SIG-M5 treated with dmso at 0.1 percent for 504 hours (cell line): ENCODE results near the gene MRPS22.
"Not testable (repeated sequence)": the region's sequence is repeated elsewhere in the genome, so short reads cannot be mapped to it uniquely, and the experiment has no call there.

Experiments
- DNase-seq: peaks from one replicate; lab custom pipeline; 2025; ENCODE audit not compliant: unreplicated experiment; lab: John Stamatoyannopoulos, UW

MRPS22 gene

GRCh38 chr3:139334675-139335074 is 9.1 kb upstream of the MRPS22 start:
- not testable (repeated sequence) for DNase-seq

- DNase-seq: no peak
These were observed 5.4 kb upstream of the MRPS22 start for GRCh38 chr3:139338405-139338804.

GRCh38 chr3:139339219-139339906 is 4.5 kb upstream of the MRPS22 start:
- peak; percentile 53 for DNase-seq

GRCh38 chr3:139340784-139341183 is 3.0 kb upstream of the MRPS22 start:
- DNase-seq: no peak

GRCh38 chr3:139342054-139342453 is 1.8 kb upstream of the MRPS22 start:
- no peak for DNase-seq

GRCh38 chr3:139346771-139347170 is 3.0 kb downstream of the MRPS22 start:
- no peak for DNase-seq

GRCh38 chr3:139353920-139354556 is 10.2 kb downstream of the MRPS22 start:
- peak; percentile 72 for DNase-seq

- no peak for DNase-seq
These were observed 10.8 kb downstream of the MRPS22 start for GRCh38 chr3:139354661-139355060.

- DNase-seq: no peak
These were observed 11.7 kb downstream of the MRPS22 start for GRCh38 chr3:139355476-139355875.

- DNase-seq: no peak
These were observed 12.1 kb downstream of the MRPS22 start for GRCh38 chr3:139355891-139356290.

GRCh38 chr3:139357899-139358298 is 14.1 kb downstream of the MRPS22 start:
- DNase-seq: no peak

- DNase-seq: no peak
These were observed 15.2 kb downstream of the MRPS22 start for GRCh38 chr3:139358841-139359562.

GRCh38 chr3:139361276-139361675 is 17.5 kb downstream of the MRPS22 start:
- DNase-seq: no peak

- no peak for DNase-seq
These were observed 20.7 kb downstream of the MRPS22 start for GRCh38 chr3:139364549-139364948.

- DNase-seq: no peak
These were observed 30.3 kb downstream of the MRPS22 start for GRCh38 chr3:139374099-139374498.

- DNase-seq: no peak
These were observed 33.6 kb downstream of the MRPS22 start for GRCh38 chr3:139377378-139377777.

- no peak for DNase-seq
These were observed 34.9 kb downstream of the MRPS22 start for GRCh38 chr3:139378587-139379241.

GRCh38 chr3:139380575-139380974 is 36.8 kb downstream of the MRPS22 start:
- DNase-seq: no peak

- not testable (repeated sequence) for DNase-seq
These were observed 38.5 kb downstream of the MRPS22 start for GRCh38 chr3:139382291-139382690.

- no peak for DNase-seq
These were observed 44.3 kb downstream of the MRPS22 start for GRCh38 chr3:139388077-139388476.

GRCh38 chr3:139388821-139389551 is 45.2 kb downstream of the MRPS22 start:
- peak; percentile 18 for DNase-seq
